OCI-LY1 (cell line): ENCODE results near the gene ATXN7L1.

Experiments used
- H2AFZ ChIP-seq: fragments of 200-600 bp; sonication (generic), shearing (Covaris generic); 2 replicates; pipeline ENCODE4 v1.6.0; 2014; ENCODE audit warnings: antibody characterized with exemption, mild to moderate bottlenecking, low read length
- H3F3A ChIP-seq: fragments of 200-600 bp; sonication (generic), shearing (Covaris generic); 2 replicates; pipeline ENCODE4 v1.6.0; 2014; ENCODE audit warnings: mild to moderate bottlenecking, antibody characterized with exemption, low read length, moderate library complexity; ENCODE audit not compliant: insufficient read depth
- H3K27ac ChIP-seq: fragments of 200-600 bp; sonication (generic); 2 replicates; pipeline ENCODE4 v1.5.1; 2014; ENCODE audit warnings: low read length, mixed run types, mild to moderate bottlenecking, low read depth; ENCODE audit not compliant: poor library complexity, severe bottlenecking
- H3K27me3 ChIP-seq: fragments of 200-600 bp; sonication (generic); 2 replicates; pipeline ENCODE4 v1.6.0; 2014; ENCODE audit warnings: antibody characterized with exemption, mild to moderate bottlenecking, low read length, moderate library complexity; ENCODE audit not compliant: insufficient read depth
- H3K36me3 ChIP-seq: fragments of 200-600 bp; sonication (generic); 2 replicates; pipeline ENCODE4 v1.6.1; 2014; ENCODE audit warnings: mild to moderate bottlenecking, antibody characterized with exemption, low read length, moderate library complexity, mixed read lengths; ENCODE audit not compliant: insufficient read depth
- H3K4me1 ChIP-seq: fragments of 200-600 bp; sonication (generic); 2 replicates; pipeline ENCODE4 v1.5.1; 2014; ENCODE audit warnings: mild to moderate bottlenecking, low read length, moderate library complexity; ENCODE audit not compliant: insufficient read depth, severe bottlenecking
- H3K4me2 ChIP-seq: fragments of 200-600 bp; sonication (generic), shearing (Covaris generic); 2 replicates; pipeline ENCODE4 v1.6.1; 2014; ENCODE audit warnings: low read length
- H3K4me3 ChIP-seq: fragments of 200-600 bp; sonication (generic); 2 replicates; pipeline ENCODE4 v1.5.1; 2014; ENCODE audit warnings: low read length, low read depth, mild to moderate bottlenecking, mixed read lengths; ENCODE audit not compliant: poor library complexity, severe bottlenecking
- H3K79me2 ChIP-seq: fragments of 200-600 bp; shearing (Covaris generic); 2 replicates; pipeline ENCODE4 v1.6.1; 2016; ENCODE audit warnings: mixed run types, low read length, mixed read lengths; ENCODE audit not compliant: insufficient read depth
- H3K9ac ChIP-seq: fragments of 200-600 bp; sonication (generic), shearing (Covaris generic); 2 replicates; pipeline ENCODE4 v1.6.1; 2014; ENCODE audit warnings: mild to moderate bottlenecking, low read length, mixed read lengths
- H3K9me2 ChIP-seq: fragments of 200-600 bp; sonication (generic), shearing (Covaris generic); 2 replicates; pipeline ENCODE4 v1.6.1; 2014; ENCODE audit warnings: low read depth, mild to moderate bottlenecking, low read length, mixed read lengths
- H3K9me3 ChIP-seq: fragments of 200-600 bp; shearing (Covaris generic); 2 replicates; pipeline ENCODE4 v1.6.1; 2014; ENCODE audit warnings: low read length, mixed read lengths
- H4K20me1 ChIP-seq: fragments of 200-600 bp; sonication (generic), shearing (Covaris generic); 2 replicates; pipeline ENCODE4 v1.6.0; 2016; ENCODE audit warnings: mild to moderate bottlenecking, low read length; ENCODE audit not compliant: insufficient read depth
- CTCF ChIP-seq: fragments of 200-600 bp; sonication (generic), shearing (Covaris generic); IDR thresholded peaks from 2 replicates; pipeline ENCODE4 v1.5.1; 2017; ENCODE audit warnings: mild to moderate bottlenecking, antibody characterized with exemption, low read length, moderate library complexity, mixed read lengths
- EZH2 ChIP-seq: fragments of 200-600 bp; sonication (generic), shearing (Covaris generic); IDR thresholded peaks from 2 replicates; pipeline ENCODE4 v1.8.0; 2017; ENCODE audit warnings: borderline replicate concordance, mixed run types, mild to moderate bottlenecking, antibody characterized with exemption, low read length, moderate library complexity, mixed read lengths

The ATXN7L1 gene

GRCh38 chr7:105871142-105871541 lies 5.3 kb downstream of the ATXN7L1 start:
- Histone ChIP-seq H3F3A (no peaks in the 10 kb centered on the region), H3K9me2 (no peaks in the 10 kb centered on the region), H3K4me3 (no peak overlapping the region), H3K4me2 (no peak overlapping the region), H3K79me2 (no peaks in the 10 kb centered on the region), H3K4me1 (peaks cover 3% of the 10 kb centered on the region), H3K27me3 (no peaks in the 10 kb centered on the region), H3K27ac (no peak overlapping the region), H3K36me3 (no peaks in the 10 kb centered on the region), H3K9me3 (no peaks in the 10 kb centered on the region), H2AFZ (no peak overlapping the region), H3K9ac (no peak overlapping the region), H4K20me1 (no peaks in the 10 kb centered on the region)
- TF ChIP-seq CTCF (no peak), EZH2 (no peak)

GRCh38 chr7:105866102-105866801 lies 10.1 kb downstream of the ATXN7L1 start:
- no peak overlapping the region for H3K9ac ChIP-seq
- no peak overlapping the region for H3K4me2 ChIP-seq
- H3K4me3 ChIP-seq, result no peak overlapping the region
- no peaks in the 10 kb centered on the region for H3K9me3 ChIP-seq
- no peaks in the 10 kb centered on the region for H3K79me2 ChIP-seq
- no peaks in the 10 kb centered on the region for H3K9me2 ChIP-seq
- H3K4me1 ChIP-seq, result no peaks in the 10 kb centered on the region
- no peaks in the 10 kb centered on the region for H3F3A ChIP-seq
- no peak overlapping the region for H3K27ac ChIP-seq
- 0 out of 2 replicates have a peak, but pooled peaks cover 13% of the 10 kb centered on the region for H3K27me3 ChIP-seq
- no peak overlapping the region for H2AFZ ChIP-seq
- H3K36me3 ChIP-seq, result no peaks in the 10 kb centered on the region
- TF ChIP-seq CTCF (no peak; the same call in 1 of the 2 replicates), EZH2 (no peak)
- no peaks in the 10 kb centered on the region for H4K20me1 ChIP-seq

- 0 out of 2 replicates have a peak, but pooled peaks cover 13% of the 10 kb centered on the region for H3K27me3 ChIP-seq
- no peaks in the 10 kb centered on the region for H3K4me1 ChIP-seq
- no peaks in the 10 kb centered on the region for H4K20me1 ChIP-seq
- H3K79me2 ChIP-seq, result no peaks in the 10 kb centered on the region
- no peaks in the 10 kb centered on the region for H3K36me3 ChIP-seq
- H2AFZ ChIP-seq, result no peak overlapping the region
- H3K9ac ChIP-seq, result no peak overlapping the region
- H3K4me3 ChIP-seq, result no peak overlapping the region
- H3K4me2 ChIP-seq, result no peak overlapping the region
- TF ChIP-seq CTCF, result no peak
- no peak for TF ChIP-seq EZH2
- H3K9me2 ChIP-seq, result no peaks in the 10 kb centered on the region
- H3K27ac ChIP-seq, result no peak overlapping the region
- H3K9me3 ChIP-seq, result no peaks in the 10 kb centered on the region
- no peaks in the 10 kb centered on the region for H3F3A ChIP-seq
These were observed 12.5 kb downstream of the ATXN7L1 start for GRCh38 chr7:105863876-105864275.
